Measurements from ENCODE around the gene FCRL6.

- TF ChIP-seq TEAD4 (IDR thresholded peaks at IDR 0.05), result no peak
- no peak for TF ChIP-seq CREB1 (IDR thresholded peaks at IDR 0.05; ENCODE audit: low read depth)
- TF ChIP-seq EP300 (IDR thresholded peaks at IDR 0.05; ENCODE audit: borderline replicate concordance), result no peak
- TF ChIP-seq, protein P1, sequence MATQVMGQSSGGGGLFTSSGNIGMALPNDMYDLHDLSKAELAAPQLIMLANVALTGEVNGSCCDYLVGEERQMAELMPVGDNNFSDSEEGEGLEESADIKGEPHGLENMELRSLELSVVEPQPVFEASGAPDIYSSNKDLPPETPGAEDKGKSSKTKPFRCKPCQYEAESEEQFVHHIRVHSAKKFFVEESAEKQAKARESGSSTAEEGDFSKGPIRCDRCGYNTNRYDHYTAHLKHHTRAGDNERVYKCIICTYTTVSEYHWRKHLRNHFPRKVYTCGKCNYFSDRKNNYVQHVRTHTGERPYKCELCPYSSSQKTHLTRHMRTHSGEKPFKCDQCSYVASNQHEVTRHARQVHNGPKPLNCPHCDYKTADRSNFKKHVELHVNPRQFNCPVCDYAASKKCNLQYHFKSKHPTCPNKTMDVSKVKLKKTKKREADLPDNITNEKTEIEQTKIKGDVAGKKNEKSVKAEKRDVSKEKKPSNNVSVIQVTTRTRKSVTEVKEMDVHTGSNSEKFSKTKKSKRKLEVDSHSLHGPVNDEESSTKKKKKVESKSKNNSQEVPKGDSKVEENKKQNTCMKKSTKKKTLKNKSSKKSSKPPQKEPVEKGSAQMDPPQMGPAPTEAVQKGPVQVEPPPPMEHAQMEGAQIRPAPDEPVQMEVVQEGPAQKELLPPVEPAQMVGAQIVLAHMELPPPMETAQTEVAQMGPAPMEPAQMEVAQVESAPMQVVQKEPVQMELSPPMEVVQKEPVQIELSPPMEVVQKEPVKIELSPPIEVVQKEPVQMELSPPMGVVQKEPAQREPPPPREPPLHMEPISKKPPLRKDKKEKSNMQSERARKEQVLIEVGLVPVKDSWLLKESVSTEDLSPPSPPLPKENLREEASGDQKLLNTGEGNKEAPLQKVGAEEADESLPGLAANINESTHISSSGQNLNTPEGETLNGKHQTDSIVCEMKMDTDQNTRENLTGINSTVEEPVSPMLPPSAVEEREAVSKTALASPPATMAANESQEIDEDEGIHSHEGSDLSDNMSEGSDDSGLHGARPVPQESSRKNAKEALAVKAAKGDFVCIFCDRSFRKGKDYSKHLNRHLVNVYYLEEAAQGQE (IDR thresholded peaks at IDR 0.05; ENCODE audit: low read depth), result no peak
- TF ChIP-seq TAF1 (IDR thresholded peaks at IDR 0.05; ENCODE audit: low read depth), result no peak
- TF ChIP-seq RAD21 (IDR thresholded peaks at IDR 0.05; ENCODE audit: low read depth), result peak; percentile 24; the same call in 1 of the 2 replicates
- no peak for TF ChIP-seq TCF12 (IDR thresholded peaks at IDR 0.05; ENCODE audit: low read depth)
- no peak for TF ChIP-seq NFIC (IDR thresholded peaks at IDR 0.05)
- TF ChIP-seq, protein P2, sequence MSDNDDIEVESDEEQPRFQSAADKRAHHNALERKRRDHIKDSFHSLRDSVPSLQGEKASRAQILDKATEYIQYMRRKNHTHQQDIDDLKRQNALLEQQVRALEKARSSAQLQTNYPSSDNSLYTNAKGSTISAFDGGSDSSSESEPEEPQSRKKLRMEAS (IDR thresholded peaks at IDR 0.05), result no peak
- no peak for TF ChIP-seq FOXM1 (IDR thresholded peaks at IDR 0.05; ENCODE audit: borderline replicate concordance, low read depth)
- TF ChIP-seq, protein P3, sequence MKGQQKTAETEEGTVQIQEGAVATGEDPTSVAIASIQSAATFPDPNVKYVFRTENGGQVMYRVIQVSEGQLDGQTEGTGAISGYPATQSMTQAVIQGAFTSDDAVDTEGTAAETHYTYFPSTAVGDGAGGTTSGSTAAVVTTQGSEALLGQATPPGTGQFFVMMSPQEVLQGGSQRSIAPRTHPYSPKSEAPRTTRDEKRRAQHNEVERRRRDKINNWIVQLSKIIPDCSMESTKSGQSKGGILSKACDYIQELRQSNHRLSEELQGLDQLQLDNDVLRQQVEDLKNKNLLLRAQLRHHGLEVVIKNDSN (IDR thresholded peaks at IDR 0.05), result no peak
Observed at GRCh38 chr1:159775716-159776115, 26.4 kb upstream of the FCRL6 start.
